ENCODE results near the gene MYLK4. TPM values are rescaled to one million over a fixed set of nuclear protein-coding genes. Genes with fewer than 3 reads are reported as not detected.
A peak's percentile ranks its signal among the peaks of the same experiment; 100 is the strongest.

The MYLK4 gene
- polyA plus RNA-seq, 1 experiment: 0.21 TPM

DNA sequence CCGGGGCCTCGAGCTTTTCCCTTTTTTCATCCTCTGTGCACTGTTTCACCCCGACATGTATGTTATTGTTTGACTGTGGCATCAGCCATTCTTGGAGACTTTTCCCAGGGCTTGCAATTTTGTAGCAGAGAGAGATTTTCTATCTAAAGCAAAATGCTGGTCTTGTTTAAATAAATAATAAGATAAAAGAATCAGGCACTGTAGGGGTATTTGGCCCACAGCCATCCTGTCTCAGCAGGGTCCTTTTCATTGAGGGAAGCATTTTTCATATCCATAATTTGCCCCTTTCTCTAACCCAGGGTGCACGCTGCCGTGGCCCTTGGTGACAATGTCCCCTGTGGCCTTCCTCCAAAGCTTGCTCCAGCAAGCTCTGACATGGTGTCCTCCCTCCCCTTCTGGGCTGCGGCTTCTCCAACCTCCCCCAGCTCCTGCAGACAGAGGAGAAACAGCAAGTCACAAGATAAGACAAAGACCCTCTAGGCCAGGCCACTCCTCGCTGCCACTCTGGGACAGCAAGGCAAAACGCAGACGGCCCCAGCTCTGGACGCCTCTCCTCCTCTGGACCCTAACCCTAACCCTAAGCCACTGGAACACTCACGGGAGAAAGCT, 117.6 kb downstream of the MYLK4 start:
- POLR2A ChIA-PET: no interaction called here
- Histone ChIP-seq H3K4me3 (ENCODE audit: low read depth, low read length) (no peak overlapping the region), H3K27me3 (ENCODE audit: control insufficient read depth, insufficient read depth, low read length) (no peaks in the 10 kb centered on the region), H3K27ac (ENCODE audit: low read depth, low read length) (no peak overlapping the region), H3K9me3 (ENCODE audit: control insufficient read depth, insufficient read depth, low read length) (peaks cover 7% of the 10 kb centered on the region; the same call in 1 of the 2 replicates)
- TF ChIP-seq, protein P1, sequence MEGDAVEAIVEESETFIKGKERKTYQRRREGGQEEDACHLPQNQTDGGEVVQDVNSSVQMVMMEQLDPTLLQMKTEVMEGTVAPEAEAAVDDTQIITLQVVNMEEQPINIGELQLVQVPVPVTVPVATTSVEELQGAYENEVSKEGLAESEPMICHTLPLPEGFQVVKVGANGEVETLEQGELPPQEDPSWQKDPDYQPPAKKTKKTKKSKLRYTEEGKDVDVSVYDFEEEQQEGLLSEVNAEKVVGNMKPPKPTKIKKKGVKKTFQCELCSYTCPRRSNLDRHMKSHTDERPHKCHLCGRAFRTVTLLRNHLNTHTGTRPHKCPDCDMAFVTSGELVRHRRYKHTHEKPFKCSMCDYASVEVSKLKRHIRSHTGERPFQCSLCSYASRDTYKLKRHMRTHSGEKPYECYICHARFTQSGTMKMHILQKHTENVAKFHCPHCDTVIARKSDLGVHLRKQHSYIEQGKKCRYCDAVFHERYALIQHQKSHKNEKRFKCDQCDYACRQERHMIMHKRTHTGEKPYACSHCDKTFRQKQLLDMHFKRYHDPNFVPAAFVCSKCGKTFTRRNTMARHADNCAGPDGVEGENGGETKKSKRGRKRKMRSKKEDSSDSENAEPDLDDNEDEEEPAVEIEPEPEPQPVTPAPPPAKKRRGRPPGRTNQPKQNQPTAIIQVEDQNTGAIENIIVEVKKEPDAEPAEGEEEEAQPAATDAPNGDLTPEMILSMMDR (IDR thresholded peaks at IDR 0.05; ENCODE audit: low read depth, low read length): no peak
- no peak for DNase-seq (ENCODE audit: low read depth, low spot score)
- CTCF ChIA-PET: interaction anchor here (2.0 to 5.4 kb wide), 5 partner anchors 13 to 1035 kb away, joined by 5 to 72 read pairs (median 17); no protein-coding TSS in a partner anchor

DNA sequence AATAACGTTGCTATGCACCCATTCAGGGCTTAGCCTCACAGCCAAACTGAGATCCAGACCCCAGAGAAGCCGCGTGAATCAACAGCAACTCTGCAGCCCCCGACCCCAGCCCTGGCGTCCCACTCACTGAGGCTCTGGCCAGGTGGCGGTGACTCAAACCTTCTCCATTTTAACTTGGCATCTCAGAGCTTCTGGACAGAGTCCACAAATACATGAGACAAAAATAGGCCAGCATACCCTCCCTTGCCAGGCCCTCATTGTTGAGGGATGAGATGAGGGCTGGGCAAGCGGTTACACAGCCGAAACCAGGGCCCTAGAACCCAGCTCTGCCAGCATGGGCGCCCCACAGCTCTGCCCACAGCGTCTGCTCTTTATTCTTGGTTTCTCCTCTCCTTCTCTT, 118.4 kb downstream of the MYLK4 start:
- Histone ChIP-seq H3K9me3 (ENCODE audit: control insufficient read depth, insufficient read depth, low read length) (peaks cover 7% of the 10 kb centered on the region; the same call in 1 of the 2 replicates), H3K27ac (ENCODE audit: low read depth, low read length) (no peak overlapping the region), H3K27me3 (ENCODE audit: control insufficient read depth, insufficient read depth, low read length) (no peaks in the 10 kb centered on the region), H3K4me3 (ENCODE audit: low read depth, low read length) (no peak overlapping the region)
- ChIA-PET POLR2A (no interaction called here), CTCF (interaction anchor here (0.6 to 5.4 kb wide), 3 partner anchors 203 to 1034 kb away, joined by 3 to 72 read pairs (median 5); no protein-coding TSS in a partner anchor)
- TF ChIP-seq, protein P1 (IDR thresholded peaks at IDR 0.05; ENCODE audit: low read depth, low read length): no peak
- no peak for DNase-seq (ENCODE audit: low read depth, low spot score)

DNA sequence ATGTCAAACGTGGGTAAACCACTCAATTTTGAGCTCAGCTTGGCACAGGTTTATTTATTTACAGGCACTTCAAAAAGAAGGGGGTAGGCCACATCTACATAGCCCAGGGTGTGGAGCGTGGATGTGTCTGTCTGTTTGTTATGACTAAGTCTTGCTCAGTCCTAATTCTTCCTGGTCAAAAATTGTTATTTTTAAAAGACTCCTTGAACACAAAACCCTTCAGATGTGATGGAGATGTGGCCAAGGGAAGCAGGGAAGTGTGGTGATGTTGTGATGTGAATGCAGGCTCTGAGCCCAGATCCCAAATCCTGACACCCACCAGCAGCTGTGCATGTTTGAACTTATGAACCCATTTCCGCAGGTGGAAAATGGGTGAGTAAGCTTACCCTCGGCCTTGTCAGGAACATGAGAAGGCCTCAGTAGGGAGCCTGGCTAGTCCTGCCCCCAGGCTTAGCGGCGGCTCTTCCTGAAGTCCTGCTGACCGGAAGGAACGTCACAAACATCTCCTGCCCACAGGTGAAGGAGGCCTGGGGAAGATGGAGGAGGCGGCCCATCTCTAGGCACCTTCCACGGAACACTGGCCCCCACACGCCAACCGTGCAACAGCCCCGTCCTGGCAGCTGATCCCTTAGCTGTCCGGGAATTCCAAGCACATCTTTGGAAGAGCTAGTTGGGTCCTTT, 119.7 kb downstream of the MYLK4 start:
- CTCF ChIA-PET: interaction anchor here (1.2 to 5.4 kb wide), 3 partner anchors 65 to 1033 kb away, joined by 3 to 72 read pairs (median 6); no protein-coding TSS in a partner anchor
- Histone ChIP-seq H3K4me3 (ENCODE audit: low read depth, low read length) (no peak overlapping the region), H3K9me3 (ENCODE audit: control insufficient read depth, insufficient read depth, low read length) (peaks cover 7% of the 10 kb centered on the region; the same call in 1 of the 2 replicates), H3K27me3 (ENCODE audit: control insufficient read depth, insufficient read depth, low read length) (no peaks in the 10 kb centered on the region), H3K27ac (ENCODE audit: low read depth, low read length) (peak overlapping the region; percentile 81)
- DNase-seq (ENCODE audit: low read depth, low spot score): peak; percentile 90
- TF ChIP-seq, protein P1 (IDR thresholded peaks at IDR 0.05; ENCODE audit: low read depth, low read length): no peak
- POLR2A ChIA-PET: no interaction called here

DNA sequence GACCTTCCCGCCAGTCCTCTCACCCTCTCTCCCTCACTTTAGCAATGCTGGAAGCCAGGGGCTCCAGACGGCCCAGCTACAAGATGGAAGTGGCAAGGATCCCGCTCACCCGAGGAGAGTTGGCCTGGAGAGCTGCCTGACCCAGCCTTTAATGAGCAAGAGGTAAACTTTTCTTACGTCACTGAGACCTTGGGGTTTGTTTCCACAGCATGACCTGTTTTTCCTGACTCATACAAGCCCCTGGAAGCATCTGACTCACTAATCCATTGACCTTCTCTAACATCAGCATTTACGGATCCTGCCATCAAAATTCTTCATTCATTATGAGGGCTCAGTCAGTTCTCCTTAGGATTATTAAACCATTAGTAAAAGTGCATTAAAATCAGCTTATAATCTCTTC, 120.4 kb downstream of the MYLK4 start:
- TF ChIP-seq, protein P1 (IDR thresholded peaks at IDR 0.05; ENCODE audit: low read depth, low read length): no peak
- ChIA-PET POLR2A (no interaction called here), CTCF (interaction anchor here (1.2 to 2.5 kb wide), 2 partner anchors 65 to 181 kb away, joined by 3 to 6 read pairs; no protein-coding TSS in a partner anchor)
- peaks cover 7% of the 10 kb centered on the region; the same call in 1 of the 2 replicates for H3K9me3 ChIP-seq (ENCODE audit: control insufficient read depth, insufficient read depth, low read length)
- no peak overlapping the region for H3K4me3 ChIP-seq (ENCODE audit: low read depth, low read length)
- H3K27me3 ChIP-seq (ENCODE audit: control insufficient read depth, insufficient read depth, low read length): no peaks in the 10 kb centered on the region
- peak overlapping the region; percentile 62 for H3K27ac ChIP-seq (ENCODE audit: low read depth, low read length)
- peak; percentile 93 for DNase-seq (ENCODE audit: low read depth, low spot score)

DNA sequence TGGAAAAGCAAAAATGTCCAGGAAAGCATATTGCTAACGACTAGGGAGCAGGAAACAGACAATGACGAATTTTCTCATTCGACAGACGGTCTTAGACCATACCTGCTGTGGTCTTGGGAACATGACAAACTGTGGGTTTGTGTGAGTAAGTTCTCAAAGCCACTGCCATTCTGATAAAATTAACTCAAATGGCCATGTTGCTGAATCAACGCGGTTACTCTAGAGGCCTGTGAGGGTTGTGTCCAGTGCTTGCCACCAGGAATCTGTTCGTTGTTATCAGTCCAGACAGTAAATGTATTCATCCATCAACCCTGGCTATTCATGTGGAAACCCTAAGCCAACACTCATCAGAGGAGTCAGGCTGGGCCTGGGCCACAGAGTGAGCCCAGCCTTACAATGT, 124.3 kb downstream of the MYLK4 start:
- ChIA-PET CTCF (interaction anchor here (1.7 kb wide), 1 partner anchor 8 kb away, joined by 8 read pairs; no protein-coding TSS in a partner anchor), POLR2A (no interaction called here)
- TF ChIP-seq, protein P1 (IDR thresholded peaks at IDR 0.05; ENCODE audit: low read depth, low read length): no peak
- no peak for DNase-seq (ENCODE audit: low read depth, low spot score)
- no peak overlapping the region for H3K4me3 ChIP-seq (ENCODE audit: low read depth, low read length)
- H3K9me3 ChIP-seq (ENCODE audit: control insufficient read depth, insufficient read depth, low read length): peaks cover 2% of the 10 kb centered on the region; the same call in 1 of the 2 replicates
- H3K27me3 ChIP-seq (ENCODE audit: control insufficient read depth, insufficient read depth, low read length): no peaks in the 10 kb centered on the region
- H3K27ac ChIP-seq (ENCODE audit: low read depth, low read length): no peak overlapping the region
